22Rv1 (cell line): ENCODE measurements around the gene PBX1.

ENCODE experiments used
- ZFX ChIP-seq: fragments of 450-650 bp; IDR thresholded peaks from 2 replicates; pipeline ENCODE4 v1.6.1; 2017; ENCODE audit warnings: antibody characterized with exemption, borderline replicate concordance
- TF ChIP-seq, protein P1 (sequence below): fragments of 450-650 bp; IDR thresholded peaks from 2 replicates; pipeline ENCODE4 v1.5.1; 2017; ENCODE audit warnings: mild to moderate bottlenecking

- TF ChIP-seq, protein P1, sequence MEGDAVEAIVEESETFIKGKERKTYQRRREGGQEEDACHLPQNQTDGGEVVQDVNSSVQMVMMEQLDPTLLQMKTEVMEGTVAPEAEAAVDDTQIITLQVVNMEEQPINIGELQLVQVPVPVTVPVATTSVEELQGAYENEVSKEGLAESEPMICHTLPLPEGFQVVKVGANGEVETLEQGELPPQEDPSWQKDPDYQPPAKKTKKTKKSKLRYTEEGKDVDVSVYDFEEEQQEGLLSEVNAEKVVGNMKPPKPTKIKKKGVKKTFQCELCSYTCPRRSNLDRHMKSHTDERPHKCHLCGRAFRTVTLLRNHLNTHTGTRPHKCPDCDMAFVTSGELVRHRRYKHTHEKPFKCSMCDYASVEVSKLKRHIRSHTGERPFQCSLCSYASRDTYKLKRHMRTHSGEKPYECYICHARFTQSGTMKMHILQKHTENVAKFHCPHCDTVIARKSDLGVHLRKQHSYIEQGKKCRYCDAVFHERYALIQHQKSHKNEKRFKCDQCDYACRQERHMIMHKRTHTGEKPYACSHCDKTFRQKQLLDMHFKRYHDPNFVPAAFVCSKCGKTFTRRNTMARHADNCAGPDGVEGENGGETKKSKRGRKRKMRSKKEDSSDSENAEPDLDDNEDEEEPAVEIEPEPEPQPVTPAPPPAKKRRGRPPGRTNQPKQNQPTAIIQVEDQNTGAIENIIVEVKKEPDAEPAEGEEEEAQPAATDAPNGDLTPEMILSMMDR = no peak
- no peak for TF ChIP-seq ZFX
Measured at GRCh38 chr1:164841702-164842465, 282.9 kb downstream of the PBX1 start.
